Tibial nerve (tissue), 4 donors: ENCODE measurements around the gene PCBP3. TPM values are rescaled to one million over a fixed set of nuclear protein-coding genes. Genes with fewer than 3 reads are reported as not detected.

Source experiments
- DNase-seq, 2 donors: peaks; one replicate each; pipeline ENCODE4 v3.0.0-alpha.2; 2019; ENCODE audit warnings: low spot score in 2 of 2
- H3K27ac ChIP-seq, 4 donors: fragments of 200-600 bp; sonication (generic) in 3 of 4; one replicate each; pipeline ENCODE4 v1.5.1; 2017 to 2019; ENCODE audit warnings: mild to moderate bottlenecking in 1 of 4
- H3K27me3 ChIP-seq, 2 donors: fragments of 200-600 bp; sonication (generic) in 1 of 2; one replicate each; pipeline versions ENCODE4 v1.5.1 to v1.6.0; 2017 to 2019
- H3K36me3 ChIP-seq, 3 donors: fragments of 200-600 bp; sonication (generic); one replicate each; pipeline ENCODE4 v1.5.1; 2018 to 2019
- H3K4me1 ChIP-seq, 4 donors: fragments of 200-600 bp; sonication (generic) in 3 of 4; one replicate each; pipeline ENCODE4 v1.5.1; 2017 to 2019
- H3K4me3 ChIP-seq, 4 donors: fragments of 200-600 bp; sonication (generic) in 3 of 4; one replicate each; pipeline ENCODE4 v1.5.1; 2017 to 2019; ENCODE audit warnings: mild to moderate bottlenecking in 1 of 4, moderate library complexity in 1 of 4
- H3K9me3 ChIP-seq, 4 donors: fragments of 200-600 bp; sonication (generic) in 3 of 4; one replicate each; pipeline ENCODE4 v1.5.1; 2017 to 2019
- CTCF ChIP-seq, 5 experiments: fragments of 200-600 bp in 3 of 5; fragments of 450-650 bp in 2 of 5; sonication (generic) in 3 of 5; IDR thresholded peaks; one replicate each; pipeline ENCODE4 v1.5.1; 2016 to 2019; ENCODE audit warnings: antibody characterized with exemption in 5 of 5, mild to moderate bottlenecking in 3 of 5, moderate library complexity in 2 of 5
- EP300 ChIP-seq, 2 donors: sonication (generic); formaldehyde crosslinking; IDR thresholded peaks; one replicate each; pipeline ENCODE4 v1.6.1; 2017; ENCODE audit warnings: antibody characterized with exemption in 2 of 2, mild to moderate bottlenecking in 1 of 2
- POLR2A ChIP-seq, 2 donors: fragments of 450-650 bp; IDR thresholded peaks; one replicate each; pipeline ENCODE4 v1.6.1; 2017; ENCODE audit warnings: antibody characterized with exemption in 2 of 2, mild to moderate bottlenecking in 2 of 2, moderate library complexity in 2 of 2
- WGBS, 2 donors: methylation state at CpG; one replicate each; pipeline ENCODE4 v1.1.5; 2018; 5-methylcytosine and 5-hydroxymethylcytosine counted together
- total RNA-seq, 4 donors: library from RNA; depleted of rRNA; stranded (reverse); fragments of >200 nt; gene quantifications; one replicate each; pipeline ENCODE4 v1.1.0, GENCODE V29; 2016

Gene PCBP3
- total RNA-seq, 4 donors from 2014 or later: 4.2 to 13.4 (median 9.6) TPM

GRCh38 chr21:45954261-45954660, 310.7 kb downstream of the PCBP3 start:
- Histone ChIP-seq H3K27me3 (peaks cover 0 to 9% of the 10 kb centered on the region in 2 donors), H3K36me3 (no peaks in the 10 kb centered on the region), H3K27ac (peak overlapping the region; percentile 11 to 81 (median 62)), H3K4me3 (no peak overlapping the region), H3K9me3 (no peaks in the 10 kb centered on the region), H3K4me1 (peaks cover 0 to 43% (median 18%) of the 10 kb centered on the region in 4 donors)
- 22 to 23% methylated on average over 12 of the region's 12 CpGs for WGBS, 2 donors
- no peak for TF ChIP-seq EP300 (IDR thresholded peaks at IDR 0.05)
- peak in 2 of 5 experiments; percentile 21 to 28 for TF ChIP-seq CTCF (IDR thresholded peaks at IDR 0.05)
- DNase-seq: no peak

- H3K27ac ChIP-seq: peak overlapping the region in 1 of 4 donors; percentile 81
- no peaks in the 10 kb centered on the region for H3K9me3 ChIP-seq
- peaks cover 0 to 8% of the 10 kb centered on the region in 2 donors for H3K27me3 ChIP-seq
- WGBS, 2 donors: 90 to 92% methylated on average over 6 of the region's 6 CpGs
- peaks cover 0 to 47% (median 22%) of the 10 kb centered on the region in 4 donors for H3K4me1 ChIP-seq
- no peak for TF ChIP-seq CTCF (IDR thresholded peaks at IDR 0.05)
- TF ChIP-seq EP300 (IDR thresholded peaks at IDR 0.05): no peak
- TF ChIP-seq POLR2A (IDR thresholded peaks at IDR 0.05): no peak
- no peak overlapping the region for H3K4me3 ChIP-seq
- DNase-seq: no peak
- H3K36me3 ChIP-seq: no peaks in the 10 kb centered on the region
Observed at GRCh38 chr21:45954921-45955320, 311.4 kb downstream of the PCBP3 start.

- peak overlapping the region in 3 of 4 donors; percentile 23 to 74 (median 66) for H3K27ac ChIP-seq
- no peak overlapping the region for H3K4me3 ChIP-seq
- TF ChIP-seq POLR2A (IDR thresholded peaks at IDR 0.05): no peak
- no peak for TF ChIP-seq CTCF (IDR thresholded peaks at IDR 0.05)
- TF ChIP-seq EP300 (IDR thresholded peaks at IDR 0.05): no peak
- peaks cover 0 to 39% (median 23%) of the 10 kb centered on the region in 4 donors for H3K4me1 ChIP-seq
- DNase-seq: no peak
- no peaks in the 10 kb centered on the region for H3K27me3 ChIP-seq
- H3K36me3 ChIP-seq: no peaks in the 10 kb centered on the region
- WGBS, 2 donors: 81 to 89% methylated on average over 4 of the region's 4 CpGs
- no peaks in the 10 kb centered on the region for H3K9me3 ChIP-seq
Observed at GRCh38 chr21:45957551-45957950, 314.0 kb downstream of the PCBP3 start.

- H3K4me1 ChIP-seq: peaks cover 0 to 39% (median 23%) of the 10 kb centered on the region in 4 donors
- no peak for TF ChIP-seq CTCF (IDR thresholded peaks at IDR 0.05)
- TF ChIP-seq POLR2A (IDR thresholded peaks at IDR 0.05): no peak
- peak in 1 of 2 donors; percentile 53 for TF ChIP-seq EP300 (IDR thresholded peaks at IDR 0.05)
- peak overlapping the region in 3 of 4 donors; percentile 23 to 74 (median 66) for H3K27ac ChIP-seq
- H3K9me3 ChIP-seq: no peaks in the 10 kb centered on the region
- no peaks in the 10 kb centered on the region for H3K36me3 ChIP-seq
- no peaks in the 10 kb centered on the region for H3K27me3 ChIP-seq
- peak in 1 of 2 donors; percentile 48 for DNase-seq
- 17 to 23% methylated on average over 7 of the region's 7 CpGs for WGBS, 2 donors
- no peak overlapping the region for H3K4me3 ChIP-seq
Observed at GRCh38 chr21:45957981-45958600, 314.6 kb downstream of the PCBP3 start.

GRCh38 chr21:45959182-45959581, 315.7 kb downstream of the PCBP3 start:
- Histone ChIP-seq H3K27me3 (no peaks in the 10 kb centered on the region), H3K9me3 (peaks cover 0 to 4% (median 0%) of the 10 kb centered on the region in 4 donors), H3K36me3 (no peaks in the 10 kb centered on the region), H3K4me3 (no peak overlapping the region), H3K4me1 (peaks cover 0 to 31% (median 19%) of the 10 kb centered on the region in 4 donors), H3K27ac (peak overlapping the region in 2 of 4 donors; percentile 66 to 74)
- DNase-seq: no peak
- TF ChIP-seq POLR2A (IDR thresholded peaks at IDR 0.05): no peak
- TF ChIP-seq EP300 (IDR thresholded peaks at IDR 0.05): no peak
- TF ChIP-seq CTCF (IDR thresholded peaks at IDR 0.05): no peak
- WGBS, 2 donors: 73 to 74% methylated on average over 5 of the region's 5 CpGs
